Measurements from ENCODE around the gene ATF2. TPM values are rescaled to one million over a fixed set of nuclear protein-coding genes. Genes with fewer than 3 reads are reported as not detected.

The ATF2 gene
- total RNA-seq, 1 donor from 2014 or later: 21.8 TPM

- DNase-seq: no peak
- intact Hi-C loops (cut with DNase I): no loop called here
- ATAC-seq (ENCODE audit: poor library complexity): no peak
Measured at GRCh38 chr2:175169191-175169590, 1.2 kb upstream of the ATF2 start.

- no peak for ATAC-seq (ENCODE audit: poor library complexity)
- intact Hi-C loops (cut with DNase I): no loop called here
- DNase-seq: no peak
Measured at GRCh38 chr2:175168564-175168945, 552 bp upstream of the ATF2 start.

GRCh38 chr2:175167076-175167791 is 769 bp downstream of the ATF2 start:
- peak; percentile 58 for DNase-seq
- ATAC-seq (ENCODE audit: poor library complexity): peak; percentile 11
- intact Hi-C loops (cut with DNase I): no loop called here

GRCh38 chr2:175166216-175166824 is 1.7 kb downstream of the ATF2 start:
- intact Hi-C loops (cut with DNase I): no loop called here
- ATAC-seq (ENCODE audit: poor library complexity) (no peak), DNase-seq (no peak)

GRCh38 chr2:175164235-175164634 is 3.8 kb downstream of the ATF2 start:
- ATAC-seq (ENCODE audit: poor library complexity): no peak
- DNase-seq: no peak
- intact Hi-C loops (cut with DNase I): no loop called here

- intact Hi-C loops (cut with DNase I): no loop called here
- ATAC-seq (ENCODE audit: poor library complexity): no peak
Measured at GRCh38 chr2:175158894-175159293, 9.1 kb downstream of the ATF2 start.

GRCh38 chr2:175156534-175156933 is 11.5 kb downstream of the ATF2 start:
- intact Hi-C loops (cut with DNase I): no loop called here
- no peak for ATAC-seq (ENCODE audit: poor library complexity)
- DNase-seq: no peak

More at GRCh38 chr2:175158894-175159293, 9.1 kb downstream of the ATF2 start:
- no peak for DNase-seq

GRCh38 chr2:175154661-175155082 is 13.3 kb downstream of the ATF2 start:
- intact Hi-C loops (cut with DNase I): no loop called here
- no peak for DNase-seq
- no peak for ATAC-seq (ENCODE audit: poor library complexity)

- intact Hi-C loops (cut with DNase I): no loop called here
- ATAC-seq (ENCODE audit: poor library complexity): no peak
- no peak for DNase-seq
Measured at GRCh38 chr2:175152242-175152641, 15.8 kb downstream of the ATF2 start.

- ATAC-seq (ENCODE audit: poor library complexity): no peak
- intact Hi-C loops (cut with DNase I): no loop called here
Measured at GRCh38 chr2:175151791-175152190, 16.2 kb downstream of the ATF2 start.

GRCh38 chr2:175147186-175147585 is 20.8 kb downstream of the ATF2 start:
- no peak for DNase-seq
- no peak for ATAC-seq (ENCODE audit: poor library complexity)
- intact Hi-C loops (cut with DNase I): no loop called here

More at GRCh38 chr2:175151791-175152190, 16.2 kb downstream of the ATF2 start:
- DNase-seq: no peak

- ATAC-seq (ENCODE audit: poor library complexity) (no peak), DNase-seq (no peak)
- intact Hi-C loops (cut with DNase I): no loop called here
Measured at GRCh38 chr2:175143678-175144077, 24.3 kb downstream of the ATF2 start.

- ATAC-seq (ENCODE audit: poor library complexity) (no peak), DNase-seq (no peak)
- intact Hi-C loops (cut with DNase I): no loop called here
Measured at GRCh38 chr2:175143191-175143590, 24.8 kb downstream of the ATF2 start.

GRCh38 chr2:175140332-175140731 is 27.7 kb downstream of the ATF2 start:
- DNase-seq (no peak), ATAC-seq (ENCODE audit: poor library complexity) (no peak)
- intact Hi-C loops (cut with DNase I): no loop called here

- DNase-seq (no peak), ATAC-seq (ENCODE audit: poor library complexity) (no peak)
- intact Hi-C loops (cut with DNase I): no loop called here
Measured at GRCh38 chr2:175137793-175138192, 30.2 kb downstream of the ATF2 start.

GRCh38 chr2:175136334-175137215 is 31.4 kb downstream of the ATF2 start:
- intact Hi-C loops (cut with DNase I): no loop called here
- no peak for DNase-seq
- no peak for ATAC-seq (ENCODE audit: poor library complexity)

- DNase-seq (no peak), ATAC-seq (ENCODE audit: poor library complexity) (no peak)
- intact Hi-C loops (cut with DNase I): no loop called here
Measured at GRCh38 chr2:175135862-175136261, 32.1 kb downstream of the ATF2 start.

GRCh38 chr2:175135177-175135576 is 32.8 kb downstream of the ATF2 start:
- intact Hi-C loops (cut with DNase I): no loop called here
- DNase-seq: no peak
- no peak for ATAC-seq (ENCODE audit: poor library complexity)

- intact Hi-C loops (cut with DNase I): no loop called here
- ATAC-seq (ENCODE audit: poor library complexity): peak; percentile 84
- DNase-seq: no peak
Measured at GRCh38 chr2:175131252-175131651, 36.8 kb downstream of the ATF2 start.

GRCh38 chr2:175126661-175127060 is 41.3 kb downstream of the ATF2 start:
- intact Hi-C loops (cut with DNase I): no loop called here

More at GRCh38 chr2:175126661-175127060, 41.3 kb downstream of the ATF2 start:
- no peak for DNase-seq
- peak; percentile 51 for ATAC-seq (ENCODE audit: poor library complexity)

Measured in Right ventricle myocardium superior (tissue), 1 donor.